SK-N-SH (cell line): ENCODE data around the gene CNST. TPM values are rescaled to one million over a fixed set of nuclear protein-coding genes. Genes with fewer than 3 reads are reported as not detected.

ENCODE experiments used
- CTCF ChIA-PET: fragments of 300-600, 350-600 bp; formaldehyde crosslinking; extraction: SDS; loops from one replicate; lab custom pipeline; 2021; lab: Yijun Ruan, JAX
- POLR2A ChIA-PET: fragments of 350-600 bp; sonication (Branson Sonifier 250); formaldehyde crosslinking; extraction: SDS; loops from one replicate; lab custom pipeline; 2020; ENCODE audit warnings: antibody characterized with exemption, inconsistent platforms; lab: Yijun Ruan, JAX
- DNase-seq: peaks from one replicate; pipeline ENCODE4 v3.0.0; 2012
- H2AFZ ChIP-seq: fragments of 200-600 bp; sonication (generic); 2 replicates; pipeline ENCODE4 v1.8.1; 2016; ENCODE audit warnings: antibody characterized with exemption, mild to moderate bottlenecking, low read depth
- H3F3A ChIP-seq: fragments of 200-600 bp; sonication (generic); replicated peaks from 2 replicates; pipeline ENCODE3; 2016; ENCODE audit warnings: antibody characterized with exemption, mild to moderate bottlenecking; ENCODE audit not compliant: insufficient read depth
- H3K27ac ChIP-seq, 2 experiments: fragments of 200-500 bp in 1 of 2; fragments of 200-600 bp in 1 of 2; sonication (Bioruptor generic) in 1 of 2; sonication (generic), shearing (Covaris generic) in 1 of 2; 2 replicates each; pipeline versions ENCODE4 v1.5.1 to v1.6.1; 2014 to 2016; ENCODE audit warnings: low read depth in 2 of 2, inconsistent platforms in 1 of 2, low read length in 1 of 2, mild to moderate bottlenecking in 1 of 2, mixed read lengths in 1 of 2
- H3K27me3 ChIP-seq: fragments of 200-600 bp; sonication (generic), shearing (Covaris generic); 2 replicates; pipeline ENCODE4 v1.6.1; 2016; ENCODE audit warnings: mixed run types; ENCODE audit not compliant: insufficient read depth
- H3K36me3 ChIP-seq, 2 experiments: fragments of 200-500 bp in 1 of 2; fragments of 200-600 bp in 1 of 2; sonication (Bioruptor generic) in 1 of 2; sonication (generic) in 1 of 2; replicated peaks in 1 of 2; 2 replicates each; pipeline versions ENCODE3 to v1.5.1; 2014 to 2016; ENCODE audit warnings: low read length in 1 of 2, mild to moderate bottlenecking in 1 of 2; ENCODE audit not compliant: insufficient read depth in 2 of 2, control insufficient read depth in 1 of 2
- H3K4me1 ChIP-seq, 2 experiments: fragments of 200-500 bp in 1 of 2; fragments of 200-600 bp in 1 of 2; sonication (Bioruptor generic) in 1 of 2; sonication (generic), shearing (Covaris generic) in 1 of 2; 2 replicates each; pipeline versions ENCODE4 v1.5.1 to v1.6.1; 2014 to 2016; ENCODE audit warnings: low read depth in 1 of 2, low read length in 1 of 2, mixed run types in 1 of 2; ENCODE audit not compliant: insufficient read depth in 2 of 2, control insufficient read depth in 1 of 2
- H3K4me2 ChIP-seq: fragments of 200-600 bp; sonication (generic), shearing (Covaris generic); 2 replicates; pipeline ENCODE4 v1.6.1; 2017; ENCODE audit warnings: mixed run types
- H3K4me3 ChIP-seq, 2 experiments: fragments of 200-500 bp in 1 of 2; fragments of 200-600 bp in 1 of 2; sonication (Bioruptor generic) in 1 of 2; sonication (generic), shearing (Covaris generic) in 1 of 2; 2 replicates each; pipeline versions ENCODE4 v1.5.1 to v1.8.1; 2014 to 2016; ENCODE audit warnings: low read depth in 2 of 2, inconsistent platforms in 1 of 2, low read length in 1 of 2, mild to moderate bottlenecking in 1 of 2, mixed read lengths in 1 of 2, moderate library complexity in 1 of 2
- H3K79me2 ChIP-seq: fragments of 200-600 bp; sonication (generic); 2 replicates; pipeline ENCODE4 v1.8.1; 2017; ENCODE audit warnings: mild to moderate bottlenecking; ENCODE audit not compliant: insufficient read depth
- H3K9ac ChIP-seq: fragments of 200-600 bp; sonication (generic); 2 replicates; pipeline ENCODE4 v1.6.1; 2017; ENCODE audit warnings: mixed run types
- H3K9me2 ChIP-seq: fragments of 200-600 bp; sonication (generic); 2 replicates; pipeline ENCODE4 v1.6.1; 2017; ENCODE audit warnings: mixed run types
- H3K9me3 ChIP-seq: fragments of 200-600 bp; sonication (generic); 2 replicates; pipeline ENCODE4 v1.6.1; 2017; ENCODE audit warnings: mixed run types, mild to moderate bottlenecking, moderate library complexity
- H4K20me1 ChIP-seq: fragments of 200-600 bp; sonication (generic); 2 replicates; pipeline ENCODE4 v1.6.1; 2017; ENCODE audit warnings: mild to moderate bottlenecking, mixed run types; ENCODE audit not compliant: insufficient read depth
- CHD2 ChIP-seq: fragments of 150-350 bp; IDR thresholded peaks from 2 replicates; pipeline ENCODE4 v1.6.1; 2018; ENCODE audit warnings: low read length; ENCODE audit not compliant: partially characterized antibody
- EZH2phosphoT487 ChIP-seq: fragments of 200-600 bp; sonication (generic); IDR thresholded peaks from 2 replicates; pipeline ENCODE4 v1.6.1; 2017; ENCODE audit warnings: low read depth, mixed run types, mild to moderate bottlenecking, antibody characterized with exemption, moderate library complexity, borderline replicate concordance
- IRF3 ChIP-seq: fragments of 150-350 bp; IDR thresholded peaks from 2 replicates; pipeline ENCODE4 v1.6.1; 2016; ENCODE audit warnings: mild to moderate bottlenecking, low read depth, low read length
- JUND ChIP-seq: IDR thresholded peaks from 2 replicates; pipeline ENCODE4 v1.4.0; 2012
- MAX ChIP-seq: IDR thresholded peaks from 2 replicates; pipeline ENCODE4 v1.4.0; 2012; ENCODE audit warnings: low read depth
- MEF2A ChIP-seq: IDR thresholded peaks from 2 replicates; pipeline ENCODE4 v1.4.0; 2012; ENCODE audit warnings: low read depth, borderline replicate concordance
- NFIC ChIP-seq: IDR thresholded peaks from 2 replicates; pipeline ENCODE4 v1.4.0; 2012; ENCODE audit warnings: borderline replicate concordance
- PBX3 ChIP-seq: IDR thresholded peaks from 2 replicates; pipeline ENCODE4; 2012
- RCOR1 ChIP-seq: fragments of 150-350 bp; IDR thresholded peaks from 2 replicates; pipeline ENCODE4 v1.6.1; 2017; ENCODE audit warnings: antibody characterized with exemption, low read length
- REST ChIP-seq: IDR thresholded peaks from 2 replicates; pipeline ENCODE4 v1.6.1; 2012; ENCODE audit warnings: mild to moderate bottlenecking, low read depth, low read length, moderate library complexity
- RFX5 ChIP-seq: IDR thresholded peaks from 2 replicates; pipeline ENCODE4 v1.6.1; 2012; ENCODE audit warnings: mild to moderate bottlenecking, improper control_type of control experiment, low read length
- SMC3 ChIP-seq: IDR thresholded peaks from 2 replicates; pipeline ENCODE4 v1.6.1; 2012; ENCODE audit warnings: low read depth, low read length, improper control_type of control experiment
- TCF12 ChIP-seq: IDR thresholded peaks from 2 replicates; pipeline ENCODE4 v1.4.0; 2012
- WGBS: methylation state at CpG from one replicate; pipeline ENCODE4 v1.1.6; 2017; ENCODE audit warnings: low lambda C conversion rate; 5-methylcytosine and 5-hydroxymethylcytosine counted together
- polyA plus RNA-seq, 3 experiments: library from polyadenylated mRNA; depleted of rRNA; stranded (reverse); fragments of >200 nt; gene quantifications; 2 replicates each; pipeline ENCODE4 v1.2.3, GENCODE V29; 2012

The CNST gene
- polyA plus RNA-seq, 1 of the 3 experiments (the other 2 are of a cell fraction): 21.7 TPM

DNA sequence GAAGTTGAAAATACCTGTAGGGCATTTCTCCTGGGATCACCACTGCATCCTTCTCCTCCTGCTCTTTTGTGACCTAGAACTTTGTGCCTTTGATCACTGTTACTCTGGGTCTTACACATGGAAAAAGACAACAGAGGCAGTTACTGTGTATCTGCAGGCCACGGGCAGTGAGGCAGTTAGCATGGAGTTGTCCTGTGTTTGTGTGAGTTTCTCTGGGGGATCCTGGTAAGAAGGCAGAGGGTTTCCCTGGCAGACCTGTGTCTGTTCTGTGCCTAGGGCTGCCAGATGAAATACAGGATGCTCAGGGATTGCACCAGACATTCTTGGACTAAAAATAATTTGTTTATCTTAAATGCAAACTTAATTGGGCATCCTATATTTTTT is 113.5 kb downstream of the CNST start:
- Histone ChIP-seq H4K20me1 (no peaks in the 10 kb centered on the region), H3F3A (no peaks in the 10 kb centered on the region), H3K4me3 (no peak overlapping the region), H3K36me3 (no peaks in the 10 kb centered on the region), H3K4me1 (peaks cover 0 to 32% of the 10 kb centered on the region in 2 experiments; a peak in 2 of 4 replicates), H3K79me2 (no peaks in the 10 kb centered on the region), H3K27ac (no peak overlapping the region), H3K27me3 (no peaks in the 10 kb centered on the region), H2AFZ (no peak overlapping the region), H3K9me2 (no peaks in the 10 kb centered on the region), H3K4me2 (no peak overlapping the region), H3K9ac (no peak overlapping the region), H3K9me3 (no peaks in the 10 kb centered on the region)
- 43% methylated on average over 1 of the region's 1 CpG for WGBS
- CTCF ChIA-PET: interaction anchor here (0.6 to 7.2 kb wide), 4 partner anchors 11 to 188 kb away, joined by 3 to 44 read pairs (median 5); no protein-coding TSS in a partner anchor
- peak; percentile 47 for DNase-seq
- POLR2A ChIA-PET: no interaction called here
- TF ChIP-seq MAX (no peak), RCOR1 (peak; percentile 70; the same call in 1 of the 2 replicates)

DNA sequence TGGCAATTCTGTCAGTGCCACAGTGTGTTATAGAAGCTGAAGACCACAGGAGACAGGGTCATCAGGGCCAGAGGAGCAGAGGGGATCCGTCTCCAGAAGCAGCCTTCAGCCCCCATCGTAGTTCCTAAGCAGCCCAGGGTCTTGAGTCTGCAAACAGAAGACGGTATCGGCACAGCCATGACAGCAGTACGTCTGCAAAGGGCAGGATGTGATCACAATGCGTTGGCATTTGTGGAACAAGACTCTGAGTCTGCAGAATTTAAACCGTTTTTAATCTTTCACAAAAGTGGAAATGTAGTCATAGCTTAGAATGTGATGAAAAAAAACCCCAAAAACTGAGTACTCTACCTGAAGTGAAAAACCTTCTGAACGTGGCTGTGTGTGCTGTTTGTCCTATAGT is 113.9 kb downstream of the CNST start:
- no peak overlapping the region for H3K9ac ChIP-seq
- no peaks in the 10 kb centered on the region for H3K9me3 ChIP-seq
- no peaks in the 10 kb centered on the region for H4K20me1 ChIP-seq
- H3K4me1 ChIP-seq: peaks cover 0 to 32% of the 10 kb centered on the region in 2 experiments; a peak in 2 of 4 replicates
- H3K4me3 ChIP-seq: no peak overlapping the region
- no peak overlapping the region for H3K4me2 ChIP-seq
- no peaks in the 10 kb centered on the region for H3F3A ChIP-seq
- WGBS: 59% methylated on average over 8 of the region's 8 CpGs
- H3K27me3 ChIP-seq: no peaks in the 10 kb centered on the region
- no peaks in the 10 kb centered on the region for H3K36me3 ChIP-seq
- DNase-seq: no peak
- no peaks in the 10 kb centered on the region for H3K79me2 ChIP-seq
- H3K9me2 ChIP-seq: no peaks in the 10 kb centered on the region
- CTCF ChIA-PET: interaction anchor here (0.6 to 7.2 kb wide), 4 partner anchors 10 to 188 kb away, joined by 3 to 44 read pairs (median 5); no protein-coding TSS in a partner anchor
- no peak overlapping the region for H3K27ac ChIP-seq
- no peak overlapping the region for H2AFZ ChIP-seq
- TF ChIP-seq RFX5: no peak
- no peak for TF ChIP-seq NFIC
- no peak for TF ChIP-seq TCF12
- TF ChIP-seq, all 33 proteins: peak for 0
- POLR2A ChIA-PET: no interaction called here

- no peaks in the 10 kb centered on the region for H3K36me3 ChIP-seq
- H3K9me3 ChIP-seq: no peaks in the 10 kb centered on the region
- ChIA-PET POLR2A (no interaction called here), CTCF (interaction anchor here (1.4 to 7.2 kb wide), 3 partner anchors 10 to 73 kb away, joined by 3 to 44 read pairs (median 7); no protein-coding TSS in a partner anchor)
- H3K9me2 ChIP-seq: no peaks in the 10 kb centered on the region
- H3K4me3 ChIP-seq: no peak overlapping the region
- no peak overlapping the region for H2AFZ ChIP-seq
- no peaks in the 10 kb centered on the region for H3K79me2 ChIP-seq
- WGBS: 91% methylated on average over 10 of the region's 10 CpGs
- H4K20me1 ChIP-seq: no peaks in the 10 kb centered on the region
- no peak for DNase-seq
- H3K4me1 ChIP-seq: peaks cover 0 to 32% of the 10 kb centered on the region in 2 experiments; a peak in 2 of 4 replicates
- H3K4me2 ChIP-seq: no peak overlapping the region
- no peaks in the 10 kb centered on the region for H3K27me3 ChIP-seq
- H3F3A ChIP-seq: no peaks in the 10 kb centered on the region
- TF ChIP-seq IRF3 (no peak), RCOR1 (no peak), RFX5 (no peak), CHD2 (no peak), JUND (no peak), MAX (no peak), SMC3 (no peak), PBX3 (no peak), EZH2phosphoT487 (no peak), TCF12 (no peak), REST (no peak), MEF2A (no peak)
- TF ChIP-seq, all 33 proteins: peak for 0
- H3K9ac ChIP-seq: no peak overlapping the region
- no peak overlapping the region for H3K27ac ChIP-seq
Measured at GRCh38 chr1:246680696-246681130, 114.5 kb downstream of the CNST start.
